ENCODE measurements around the gene PRAMEF20.

Gene PRAMEF20

GRCh38 chr1:13465515-13465914 is 55.3 kb downstream of the PRAMEF20 start:
- no peak for DNase-seq

- DNase-seq, result no peak
Measured at GRCh38 chr1:13469343-13469742, 59.1 kb downstream of the PRAMEF20 start.

Data from activated T-cell treated with anti-CD3 and anti-CD28 coated beads, Interleukin-2, amount 50 U/mL, for 48 hours (primary cell).